Uterus (tissue), 2 donors: ENCODE results near the gene CAMKK2.

Source experiments
- POLR2A ChIP-seq, 2 donors: fragments of 450-650 bp; IDR thresholded peaks; one replicate each; pipeline ENCODE4 v1.6.1; 2016; ENCODE audit warnings: antibody characterized with exemption in 2 of 2, mild to moderate bottlenecking in 1 of 2, moderate library complexity in 1 of 2
- TF ChIP-seq, protein P1 (sequence below), 4 experiments: fragments of 200-600 bp in 2 of 4; fragments of 450-650 bp in 2 of 4; sonication (generic) in 2 of 4; IDR thresholded peaks; one replicate each; pipeline ENCODE4 v1.5.1; 2016 to 2019; ENCODE audit warnings: antibody characterized with exemption in 4 of 4, mild to moderate bottlenecking in 2 of 4, moderate library complexity in 1 of 4

DNA sequence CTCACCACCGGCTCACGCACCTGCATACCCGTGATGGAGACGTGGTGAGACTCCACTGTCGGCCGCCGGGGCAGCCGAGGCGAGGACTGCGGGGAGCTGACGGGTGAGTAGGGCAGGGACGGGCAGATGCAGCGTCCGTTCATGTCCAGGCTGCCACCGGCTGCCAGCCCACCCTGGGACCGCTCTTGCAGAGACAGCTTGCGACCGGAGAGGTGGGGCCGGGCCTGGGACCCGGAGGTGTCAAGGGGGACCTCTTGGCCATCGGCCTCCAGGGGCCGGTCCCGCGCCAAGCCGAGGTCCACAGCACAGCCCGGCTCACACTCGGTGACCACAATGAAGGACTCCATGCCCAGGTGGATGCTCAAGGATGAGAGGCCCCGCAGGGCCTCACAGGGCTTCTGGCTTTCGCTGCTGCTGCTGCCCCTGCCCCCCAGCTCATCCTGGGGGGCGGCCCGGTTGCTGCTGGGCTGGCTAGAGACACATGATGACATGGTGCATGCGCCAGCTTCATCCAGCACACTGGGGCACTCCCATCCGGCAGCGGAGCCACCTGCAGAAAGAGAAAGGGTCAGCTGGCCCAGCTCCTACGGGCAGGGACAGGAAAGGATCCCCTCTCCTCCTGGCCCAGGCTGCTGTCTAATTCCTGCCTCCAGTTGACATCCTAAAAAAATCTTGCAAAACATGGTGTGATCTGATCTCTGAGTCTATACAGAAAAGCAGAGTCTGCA is 22.3 kb downstream of the CAMKK2 start:
- TF ChIP-seq, protein P1, sequence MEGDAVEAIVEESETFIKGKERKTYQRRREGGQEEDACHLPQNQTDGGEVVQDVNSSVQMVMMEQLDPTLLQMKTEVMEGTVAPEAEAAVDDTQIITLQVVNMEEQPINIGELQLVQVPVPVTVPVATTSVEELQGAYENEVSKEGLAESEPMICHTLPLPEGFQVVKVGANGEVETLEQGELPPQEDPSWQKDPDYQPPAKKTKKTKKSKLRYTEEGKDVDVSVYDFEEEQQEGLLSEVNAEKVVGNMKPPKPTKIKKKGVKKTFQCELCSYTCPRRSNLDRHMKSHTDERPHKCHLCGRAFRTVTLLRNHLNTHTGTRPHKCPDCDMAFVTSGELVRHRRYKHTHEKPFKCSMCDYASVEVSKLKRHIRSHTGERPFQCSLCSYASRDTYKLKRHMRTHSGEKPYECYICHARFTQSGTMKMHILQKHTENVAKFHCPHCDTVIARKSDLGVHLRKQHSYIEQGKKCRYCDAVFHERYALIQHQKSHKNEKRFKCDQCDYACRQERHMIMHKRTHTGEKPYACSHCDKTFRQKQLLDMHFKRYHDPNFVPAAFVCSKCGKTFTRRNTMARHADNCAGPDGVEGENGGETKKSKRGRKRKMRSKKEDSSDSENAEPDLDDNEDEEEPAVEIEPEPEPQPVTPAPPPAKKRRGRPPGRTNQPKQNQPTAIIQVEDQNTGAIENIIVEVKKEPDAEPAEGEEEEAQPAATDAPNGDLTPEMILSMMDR (IDR thresholded peaks at IDR 0.05): no peak
- no peak for TF ChIP-seq POLR2A (IDR thresholded peaks at IDR 0.05)
